ENCODE measurements around the gene DAPK2. TPM values are rescaled to one million over a fixed set of nuclear protein-coding genes. Genes with fewer than 3 reads are reported as not detected.

DAPK2 gene
- total and polyA plus RNA-seq, 8 donors = 18.3 to 59.3 (median 24.2) TPM

GRCh38 chr15:63941698-63942465 lies 104.4 kb downstream of the DAPK2 start:
- peak overlapping the region in 1 of 2 donors; percentile 2 for H3K27ac ChIP-seq
- TF ChIP-seq, protein P1, sequence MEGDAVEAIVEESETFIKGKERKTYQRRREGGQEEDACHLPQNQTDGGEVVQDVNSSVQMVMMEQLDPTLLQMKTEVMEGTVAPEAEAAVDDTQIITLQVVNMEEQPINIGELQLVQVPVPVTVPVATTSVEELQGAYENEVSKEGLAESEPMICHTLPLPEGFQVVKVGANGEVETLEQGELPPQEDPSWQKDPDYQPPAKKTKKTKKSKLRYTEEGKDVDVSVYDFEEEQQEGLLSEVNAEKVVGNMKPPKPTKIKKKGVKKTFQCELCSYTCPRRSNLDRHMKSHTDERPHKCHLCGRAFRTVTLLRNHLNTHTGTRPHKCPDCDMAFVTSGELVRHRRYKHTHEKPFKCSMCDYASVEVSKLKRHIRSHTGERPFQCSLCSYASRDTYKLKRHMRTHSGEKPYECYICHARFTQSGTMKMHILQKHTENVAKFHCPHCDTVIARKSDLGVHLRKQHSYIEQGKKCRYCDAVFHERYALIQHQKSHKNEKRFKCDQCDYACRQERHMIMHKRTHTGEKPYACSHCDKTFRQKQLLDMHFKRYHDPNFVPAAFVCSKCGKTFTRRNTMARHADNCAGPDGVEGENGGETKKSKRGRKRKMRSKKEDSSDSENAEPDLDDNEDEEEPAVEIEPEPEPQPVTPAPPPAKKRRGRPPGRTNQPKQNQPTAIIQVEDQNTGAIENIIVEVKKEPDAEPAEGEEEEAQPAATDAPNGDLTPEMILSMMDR (IDR thresholded peaks at IDR 0.05) = no peak

DNA sequence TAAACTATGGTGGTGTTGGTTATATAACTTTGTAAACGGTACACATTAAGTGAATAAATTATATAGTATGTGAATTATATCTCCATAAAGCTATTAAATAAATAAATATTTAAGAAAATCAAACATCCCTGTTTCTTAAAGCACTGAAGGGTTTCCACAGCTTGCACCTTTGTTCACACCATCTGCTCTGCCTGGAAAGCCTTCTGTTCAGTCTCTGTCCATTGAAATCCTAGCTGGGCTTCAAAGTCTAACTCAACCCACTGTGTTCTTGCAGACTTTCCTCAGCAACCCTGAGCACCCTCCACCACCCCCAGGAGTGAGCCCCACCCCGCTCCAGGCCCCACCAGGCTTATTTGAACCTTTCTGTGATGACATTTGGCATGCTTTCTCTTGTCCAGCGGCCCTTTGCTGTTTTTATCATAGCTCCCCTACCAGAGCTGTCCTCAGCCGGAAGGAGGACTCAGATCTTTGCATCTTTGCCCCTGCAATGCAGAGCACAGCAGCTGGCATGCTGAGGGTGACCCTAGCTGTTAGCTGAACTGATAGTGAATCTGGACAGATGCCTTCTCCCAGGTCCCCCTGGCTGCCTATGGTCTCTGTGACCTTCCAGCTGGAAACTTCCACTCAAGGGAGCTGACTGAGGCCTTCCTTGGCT lies 105.2 kb downstream of the DAPK2 start:
- Histone ChIP-seq H3K27ac (peak overlapping the region in 1 of 2 donors; percentile 2), H3K36me3 (no peaks in the 10 kb centered on the region), H3K4me3 (no peak overlapping the region), H3K27me3 (no peaks in the 10 kb centered on the region), H3K9me3 (no peaks in the 10 kb centered on the region), H3K4me1 (peaks cover 23 to 35% of the 10 kb centered on the region in 2 donors)
- TF ChIP-seq, protein P1 (IDR thresholded peaks at IDR 0.05) = no peak
- DNase-seq (no peak), ATAC-seq (no peak)
- intact Hi-C loops (cut with DNase I) = no loop called here

More at GRCh38 chr15:63941698-63942465, 104.4 kb downstream of the DAPK2 start:
- DNase-seq = no peak
- no peaks in the 10 kb centered on the region for H3K9me3 ChIP-seq
- H3K4me1 ChIP-seq = peaks cover 23 to 35% of the 10 kb centered on the region in 2 donors
- H3K27me3 ChIP-seq = no peaks in the 10 kb centered on the region
- H3K36me3 ChIP-seq = no peaks in the 10 kb centered on the region
- no peak overlapping the region for H3K4me3 ChIP-seq
- intact Hi-C loops (cut with DNase I) = no loop called here
- ATAC-seq = no peak

GRCh38 chr15:63939531-63940130 lies 106.7 kb downstream of the DAPK2 start:
- H3K36me3 ChIP-seq = no peaks in the 10 kb centered on the region
- TF ChIP-seq, protein P1 (IDR thresholded peaks at IDR 0.05) = no peak
- peaks cover 14 to 22% of the 10 kb centered on the region in 2 donors for H3K4me1 ChIP-seq
- DNase-seq = peak in 2 of 4 donors; percentile 56 to 61
- no peaks in the 10 kb centered on the region for H3K9me3 ChIP-seq
- intact Hi-C loops (cut with DNase I) = no loop called here
- H3K27ac ChIP-seq = peak overlapping the region; percentile 22 to 65
- H3K27me3 ChIP-seq = no peaks in the 10 kb centered on the region
- H3K4me3 ChIP-seq = no peak overlapping the region
- peak; percentile 63 for ATAC-seq

- Histone ChIP-seq H3K27ac (peak overlapping the region in 1 of 2 donors; percentile 65), H3K4me1 (peaks cover 14 to 22% of the 10 kb centered on the region in 2 donors), H3K27me3 (no peaks in the 10 kb centered on the region), H3K9me3 (no peaks in the 10 kb centered on the region), H3K36me3 (no peaks in the 10 kb centered on the region), H3K4me3 (no peak overlapping the region)
- ATAC-seq (peak; percentile 37), DNase-seq (no peak)
- intact Hi-C loops (cut with DNase I) = no loop called here
- TF ChIP-seq, protein P1 (IDR thresholded peaks at IDR 0.05) = no peak
These were observed 107.7 kb downstream of the DAPK2 start for GRCh38 chr15:63938486-63939061.
